ENCODE measurements around the gene CHRM5. TPM values are rescaled to one million over a fixed set of nuclear protein-coding genes. Genes with fewer than 3 reads are reported as not detected.
A peak's percentile ranks its signal among the peaks of the same experiment; 100 is the strongest.

Gene CHRM5
- total RNA-seq, 1 donor from 2014 or later, result 0.07 TPM

DNA sequence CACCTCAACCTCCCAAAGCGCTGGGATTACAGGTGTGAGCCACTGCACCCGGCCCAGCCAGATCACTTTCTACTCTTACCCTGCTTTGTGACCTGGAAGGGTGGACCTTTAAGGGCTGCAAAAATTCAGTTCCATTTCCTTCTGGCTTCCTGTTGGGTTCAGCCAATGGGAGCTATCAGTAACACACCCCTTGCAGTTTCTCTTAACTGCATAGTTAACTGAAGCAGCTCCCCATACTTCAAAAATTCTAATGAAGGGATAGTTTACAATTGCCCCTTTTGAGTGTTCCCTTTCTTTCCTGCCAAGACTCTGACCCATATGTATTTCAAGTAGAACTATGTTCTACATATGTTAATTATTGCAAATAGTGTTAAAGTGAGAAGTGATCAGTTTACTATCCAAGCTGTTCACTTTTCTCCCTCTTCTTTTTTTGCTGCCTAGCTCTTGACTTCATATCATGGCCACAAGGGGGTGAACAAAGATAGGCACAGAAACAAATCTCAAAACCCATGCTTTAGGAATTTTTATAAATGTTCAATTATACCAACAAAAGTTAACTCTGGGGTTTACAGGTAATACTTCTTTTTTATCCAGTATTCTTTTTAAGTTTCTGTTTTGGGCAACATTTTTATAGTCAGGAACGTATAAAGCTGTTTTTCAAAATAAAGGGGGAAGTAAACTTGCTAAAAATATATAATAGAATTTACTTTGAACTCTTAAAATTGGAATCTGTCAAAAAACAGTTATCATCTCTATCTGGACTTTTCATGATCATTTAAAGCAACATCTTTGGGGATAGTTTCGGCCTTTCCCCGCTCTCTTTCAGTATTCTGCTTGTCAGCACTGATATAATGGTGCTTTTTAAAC is 141.7 kb downstream of the CHRM5 start:
- Mint-ChIP-seq H3K4me3 (ENCODE audit: unreplicated experiment) (peak overlapping the region; percentile 13), H3K27me3 (ENCODE audit: low read depth, unreplicated experiment) (no peaks in the 10 kb centered on the region), H3K36me3 (ENCODE audit: low read depth, unreplicated experiment) (peaks cover 2% of the 10 kb centered on the region), H3K27ac (ENCODE audit: unreplicated experiment) (no peak overlapping the region), H3K4me1 (ENCODE audit: low read depth, unreplicated experiment) (no peaks in the 10 kb centered on the region), H3K9me3 (ENCODE audit: unreplicated experiment) (no peaks in the 10 kb centered on the region)
- no peaks in the 10 kb centered on the region for H3K36me3 ChIP-seq (ENCODE audit: insufficient read depth, low read length)
- no peaks in the 10 kb centered on the region for H3K27me3 ChIP-seq (ENCODE audit: insufficient read depth, low read length)
- H3K4me2 ChIP-seq (ENCODE audit: low read length), result no peak overlapping the region
- no peaks in the 10 kb centered on the region for H4K20me1 ChIP-seq (ENCODE audit: insufficient read depth, low read length)
- H3K4me1 ChIP-seq (ENCODE audit: insufficient read depth, low read length), result no peaks in the 10 kb centered on the region
- no peak overlapping the region for H3K27ac ChIP-seq (ENCODE audit: low read depth, low read length)
- H2AFZ ChIP-seq (ENCODE audit: low read depth, low read length), result no peak overlapping the region
- TF ChIP-seq, protein P1, sequence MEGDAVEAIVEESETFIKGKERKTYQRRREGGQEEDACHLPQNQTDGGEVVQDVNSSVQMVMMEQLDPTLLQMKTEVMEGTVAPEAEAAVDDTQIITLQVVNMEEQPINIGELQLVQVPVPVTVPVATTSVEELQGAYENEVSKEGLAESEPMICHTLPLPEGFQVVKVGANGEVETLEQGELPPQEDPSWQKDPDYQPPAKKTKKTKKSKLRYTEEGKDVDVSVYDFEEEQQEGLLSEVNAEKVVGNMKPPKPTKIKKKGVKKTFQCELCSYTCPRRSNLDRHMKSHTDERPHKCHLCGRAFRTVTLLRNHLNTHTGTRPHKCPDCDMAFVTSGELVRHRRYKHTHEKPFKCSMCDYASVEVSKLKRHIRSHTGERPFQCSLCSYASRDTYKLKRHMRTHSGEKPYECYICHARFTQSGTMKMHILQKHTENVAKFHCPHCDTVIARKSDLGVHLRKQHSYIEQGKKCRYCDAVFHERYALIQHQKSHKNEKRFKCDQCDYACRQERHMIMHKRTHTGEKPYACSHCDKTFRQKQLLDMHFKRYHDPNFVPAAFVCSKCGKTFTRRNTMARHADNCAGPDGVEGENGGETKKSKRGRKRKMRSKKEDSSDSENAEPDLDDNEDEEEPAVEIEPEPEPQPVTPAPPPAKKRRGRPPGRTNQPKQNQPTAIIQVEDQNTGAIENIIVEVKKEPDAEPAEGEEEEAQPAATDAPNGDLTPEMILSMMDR (IDR thresholded peaks at IDR 0.05; ENCODE audit: insufficient read depth, low read depth, low read length), result peak; percentile 81
- no peak for TF ChIP-seq EZH2 (IDR thresholded peaks at IDR 0.05; ENCODE audit: insufficient read depth, low read length)
- DNase-seq (ENCODE audit: low read depth) (peak; percentile 6), FAIRE-seq (no peak)
- H3K4me3 ChIP-seq (ENCODE audit: insufficient read depth, low read depth, low read length), result no peak overlapping the region
- no peaks in the 10 kb centered on the region for H3K79me2 ChIP-seq (ENCODE audit: insufficient read depth, low read length)
- no peaks in the 10 kb centered on the region for H3K9me3 ChIP-seq (ENCODE audit: insufficient read depth, low read depth, low read length)
- no peak overlapping the region for H3K9ac ChIP-seq (ENCODE audit: low read length)

DNA sequence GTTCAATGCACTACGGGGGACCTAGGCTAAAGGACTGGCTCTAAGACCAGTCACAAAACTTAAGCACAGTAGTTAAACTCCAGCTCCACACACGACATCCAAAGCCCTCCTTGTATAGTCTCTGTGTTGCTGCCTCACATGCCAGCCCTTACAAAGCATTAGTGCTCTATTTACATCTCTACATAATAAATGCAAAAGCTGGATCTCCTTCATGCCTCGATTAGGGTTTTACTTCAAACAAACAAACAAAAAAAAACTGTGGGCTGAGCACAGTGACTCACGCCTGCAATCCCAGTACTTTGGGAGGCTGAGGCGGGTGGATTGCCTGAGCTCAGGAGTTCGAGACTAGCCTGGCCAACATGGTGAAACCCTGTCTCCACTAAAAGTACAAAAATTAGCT is 143.2 kb downstream of the CHRM5 start:
- TF ChIP-seq, protein P1 (IDR thresholded peaks at IDR 0.05; ENCODE audit: insufficient read depth, low read depth, low read length), result no peak
- no peak for TF ChIP-seq EZH2 (IDR thresholded peaks at IDR 0.05; ENCODE audit: insufficient read depth, low read length)
- Histone ChIP-seq H3K27ac (ENCODE audit: low read depth, low read length) (no peak overlapping the region), H2AFZ (ENCODE audit: low read depth, low read length) (no peak overlapping the region), H4K20me1 (ENCODE audit: insufficient read depth, low read length) (no peaks in the 10 kb centered on the region), H3K9me3 (ENCODE audit: insufficient read depth, low read depth, low read length) (no peaks in the 10 kb centered on the region), H3K36me3 (ENCODE audit: insufficient read depth, low read length) (no peaks in the 10 kb centered on the region), H3K79me2 (ENCODE audit: insufficient read depth, low read length) (no peaks in the 10 kb centered on the region), H3K27me3 (ENCODE audit: insufficient read depth, low read length) (no peaks in the 10 kb centered on the region), H3K4me2 (ENCODE audit: low read length) (no peak overlapping the region), H3K4me1 (ENCODE audit: insufficient read depth, low read length) (no peaks in the 10 kb centered on the region), H3K4me3 (ENCODE audit: insufficient read depth, low read depth, low read length) (no peak overlapping the region), H3K9ac (ENCODE audit: low read length) (no peak overlapping the region)
- Mint-ChIP-seq H3K4me3 (ENCODE audit: unreplicated experiment) (no peak overlapping the region), H3K4me1 (ENCODE audit: low read depth, unreplicated experiment) (no peaks in the 10 kb centered on the region), H3K9me3 (ENCODE audit: unreplicated experiment) (no peaks in the 10 kb centered on the region), H3K27ac (ENCODE audit: unreplicated experiment) (no peak overlapping the region), H3K36me3 (ENCODE audit: low read depth, unreplicated experiment) (peaks cover 2% of the 10 kb centered on the region), H3K27me3 (ENCODE audit: low read depth, unreplicated experiment) (no peaks in the 10 kb centered on the region)
- no peak for FAIRE-seq
- DNase-seq (ENCODE audit: low read depth), result no peak

DNA sequence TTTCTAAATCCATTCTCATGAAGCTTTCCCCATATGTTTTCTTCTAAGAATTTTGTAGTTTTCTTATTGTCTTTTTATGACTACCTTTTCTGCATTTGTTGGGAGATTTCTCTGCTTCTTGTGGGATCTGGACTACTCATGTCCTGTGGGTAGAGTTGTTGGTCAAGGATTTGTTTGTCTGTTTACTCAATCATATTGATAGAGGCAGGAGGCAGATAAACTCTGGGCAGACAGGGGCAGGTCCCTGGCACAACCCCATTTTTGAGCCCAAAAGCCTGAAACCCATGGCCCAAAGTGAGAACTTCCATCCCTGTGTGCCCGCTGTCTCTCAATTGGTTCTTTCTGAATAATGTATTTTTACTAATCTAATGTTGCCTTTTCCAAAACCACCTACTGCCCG is 145.9 kb downstream of the CHRM5 start:
- H3K9me3 Mint-ChIP-seq (ENCODE audit: unreplicated experiment), result no peaks in the 10 kb centered on the region
- H3K36me3 ChIP-seq (ENCODE audit: insufficient read depth, low read length), result no peaks in the 10 kb centered on the region
- no peak overlapping the region for H2AFZ ChIP-seq (ENCODE audit: low read depth, low read length)
- FAIRE-seq (no peak), DNase-seq (ENCODE audit: low read depth) (no peak)
- no peaks in the 10 kb centered on the region for H3K27me3 ChIP-seq (ENCODE audit: insufficient read depth, low read length)
- H3K4me1 ChIP-seq (ENCODE audit: insufficient read depth, low read length), result no peaks in the 10 kb centered on the region
- H3K9ac ChIP-seq (ENCODE audit: low read length), result no peak overlapping the region
- no peaks in the 10 kb centered on the region for H3K9me3 ChIP-seq (ENCODE audit: insufficient read depth, low read depth, low read length)
- no peaks in the 10 kb centered on the region for H3K4me1 Mint-ChIP-seq (ENCODE audit: low read depth, unreplicated experiment)
- H3K4me2 ChIP-seq (ENCODE audit: low read length), result no peak overlapping the region
- no peaks in the 10 kb centered on the region for H3K79me2 ChIP-seq (ENCODE audit: insufficient read depth, low read length)
- H3K27me3 Mint-ChIP-seq (ENCODE audit: low read depth, unreplicated experiment), result no peaks in the 10 kb centered on the region
- TF ChIP-seq, protein P1 (IDR thresholded peaks at IDR 0.05; ENCODE audit: insufficient read depth, low read depth, low read length), result no peak
- no peak for TF ChIP-seq EZH2 (IDR thresholded peaks at IDR 0.05; ENCODE audit: insufficient read depth, low read length)
- H3K27ac Mint-ChIP-seq (ENCODE audit: unreplicated experiment), result no peak overlapping the region
- no peak overlapping the region for H3K27ac ChIP-seq (ENCODE audit: low read depth, low read length)
- peaks cover 2% of the 10 kb centered on the region for H3K36me3 Mint-ChIP-seq (ENCODE audit: low read depth, unreplicated experiment)
- H4K20me1 ChIP-seq (ENCODE audit: insufficient read depth, low read length), result no peaks in the 10 kb centered on the region
- no peak overlapping the region for H3K4me3 ChIP-seq (ENCODE audit: insufficient read depth, low read depth, low read length)
- H3K4me3 Mint-ChIP-seq (ENCODE audit: unreplicated experiment), result no peak overlapping the region
